Uterus (tissue), 2 donors: ENCODE measurements around the gene MSN.

Experiments used
- POLR2A ChIP-seq, 2 donors: fragments of 450-650 bp; IDR thresholded peaks; one replicate each; pipeline ENCODE4 v1.6.1; 2016; ENCODE audit warnings: antibody characterized with exemption in 2 of 2, mild to moderate bottlenecking in 1 of 2, moderate library complexity in 1 of 2
- TF ChIP-seq, protein P1 (sequence below), 4 experiments: fragments of 200-600 bp in 2 of 4; fragments of 450-650 bp in 2 of 4; sonication (generic) in 2 of 4; IDR thresholded peaks; one replicate each; pipeline ENCODE4 v1.5.1; 2016 to 2019; ENCODE audit warnings: antibody characterized with exemption in 4 of 4, mild to moderate bottlenecking in 2 of 4, moderate library complexity in 1 of 4

DNA sequence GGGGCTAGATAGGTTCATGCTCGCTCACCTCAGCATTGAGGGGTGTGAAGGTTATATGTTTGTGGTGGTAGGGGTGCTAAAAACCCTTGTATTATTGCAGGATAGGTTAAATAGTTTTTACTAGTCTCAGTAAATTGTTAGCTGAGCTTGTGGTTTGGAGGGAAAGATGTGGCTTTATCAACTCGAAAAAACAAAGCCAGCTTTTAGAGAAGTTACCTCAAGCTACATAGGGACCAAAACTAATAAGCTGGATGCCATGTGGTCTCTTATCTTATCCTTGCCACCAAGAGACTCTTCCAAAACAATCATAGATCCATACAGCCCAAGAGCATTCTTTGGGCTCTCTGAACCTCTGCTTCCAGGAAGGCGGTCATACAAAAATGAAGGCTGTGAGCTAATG, 29.2 kb downstream of the MSN start:
- TF ChIP-seq, protein P1, sequence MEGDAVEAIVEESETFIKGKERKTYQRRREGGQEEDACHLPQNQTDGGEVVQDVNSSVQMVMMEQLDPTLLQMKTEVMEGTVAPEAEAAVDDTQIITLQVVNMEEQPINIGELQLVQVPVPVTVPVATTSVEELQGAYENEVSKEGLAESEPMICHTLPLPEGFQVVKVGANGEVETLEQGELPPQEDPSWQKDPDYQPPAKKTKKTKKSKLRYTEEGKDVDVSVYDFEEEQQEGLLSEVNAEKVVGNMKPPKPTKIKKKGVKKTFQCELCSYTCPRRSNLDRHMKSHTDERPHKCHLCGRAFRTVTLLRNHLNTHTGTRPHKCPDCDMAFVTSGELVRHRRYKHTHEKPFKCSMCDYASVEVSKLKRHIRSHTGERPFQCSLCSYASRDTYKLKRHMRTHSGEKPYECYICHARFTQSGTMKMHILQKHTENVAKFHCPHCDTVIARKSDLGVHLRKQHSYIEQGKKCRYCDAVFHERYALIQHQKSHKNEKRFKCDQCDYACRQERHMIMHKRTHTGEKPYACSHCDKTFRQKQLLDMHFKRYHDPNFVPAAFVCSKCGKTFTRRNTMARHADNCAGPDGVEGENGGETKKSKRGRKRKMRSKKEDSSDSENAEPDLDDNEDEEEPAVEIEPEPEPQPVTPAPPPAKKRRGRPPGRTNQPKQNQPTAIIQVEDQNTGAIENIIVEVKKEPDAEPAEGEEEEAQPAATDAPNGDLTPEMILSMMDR (IDR thresholded peaks at IDR 0.05): no peak
- TF ChIP-seq POLR2A (IDR thresholded peaks at IDR 0.05): no peak
